ENCODE results near the gene TNK2.

TNK2 gene

GRCh38 chr3:195887670-195888069 lies 20.7 kb downstream of the TNK2 start:
- H4K20me1 ChIP-seq (ENCODE audit: insufficient read depth, low read length) = no peaks in the 10 kb centered on the region
- H3K36me3 ChIP-seq (ENCODE audit: insufficient read depth, low read length) = peaks cover 61% of the 10 kb centered on the region
- no peak overlapping the region for H2AFZ ChIP-seq (ENCODE audit: low read length)
- H3F3A ChIP-seq (ENCODE audit: insufficient read depth, low read length) = no peaks in the 10 kb centered on the region
- no peak overlapping the region for H3K27ac ChIP-seq (ENCODE audit: low read depth, low read length, poor library complexity, severe bottlenecking)
- H3K4me1 ChIP-seq (ENCODE audit: insufficient read depth, low read length, severe bottlenecking) = peaks cover 6% of the 10 kb centered on the region
- H3K9me3 ChIP-seq (ENCODE audit: low read length) = no peaks in the 10 kb centered on the region
- H3K4me2 ChIP-seq (ENCODE audit: low read length) = no peak overlapping the region
- TF ChIP-seq EZH2 (IDR thresholded peaks at IDR 0.05; ENCODE audit: borderline replicate concordance, low read length) (no peak), CTCF (IDR thresholded peaks at IDR 0.05; ENCODE audit: low read length) (no peak)
- no peaks in the 10 kb centered on the region for H3K27me3 ChIP-seq (ENCODE audit: insufficient read depth, low read length)
- H3K9me2 ChIP-seq (ENCODE audit: low read depth, low read length) = no peaks in the 10 kb centered on the region
- H3K4me3 ChIP-seq (ENCODE audit: low read depth, low read length, poor library complexity, severe bottlenecking) = no peak overlapping the region
- H3K9ac ChIP-seq (ENCODE audit: low read length) = no peak overlapping the region
- no peaks in the 10 kb centered on the region for H3K79me2 ChIP-seq (ENCODE audit: insufficient read depth, low read length)

GRCh38 chr3:195886181-195887141 lies 21.9 kb downstream of the TNK2 start:
- no peak for TF ChIP-seq CTCF (IDR thresholded peaks at IDR 0.05; ENCODE audit: low read length)
- no peak for TF ChIP-seq EZH2 (IDR thresholded peaks at IDR 0.05; ENCODE audit: borderline replicate concordance, low read length)
- Histone ChIP-seq H4K20me1 (ENCODE audit: insufficient read depth, low read length) (no peaks in the 10 kb centered on the region), H3K27me3 (ENCODE audit: insufficient read depth, low read length) (no peaks in the 10 kb centered on the region), H3K9me2 (ENCODE audit: low read depth, low read length) (no peaks in the 10 kb centered on the region), H3K27ac (ENCODE audit: low read depth, low read length, poor library complexity, severe bottlenecking) (no peak overlapping the region), H3K79me2 (ENCODE audit: insufficient read depth, low read length) (no peaks in the 10 kb centered on the region), H2AFZ (ENCODE audit: low read length) (no peak overlapping the region), H3K36me3 (ENCODE audit: insufficient read depth, low read length) (peaks cover 66% of the 10 kb centered on the region), H3K9ac (ENCODE audit: low read length) (no peak overlapping the region), H3K4me2 (ENCODE audit: low read length) (no peak overlapping the region), H3F3A (ENCODE audit: insufficient read depth, low read length) (no peaks in the 10 kb centered on the region), H3K9me3 (ENCODE audit: low read length) (no peaks in the 10 kb centered on the region), H3K4me3 (ENCODE audit: low read depth, low read length, poor library complexity, severe bottlenecking) (no peak overlapping the region), H3K4me1 (ENCODE audit: insufficient read depth, low read length, severe bottlenecking) (no peaks in the 10 kb centered on the region)

- Histone ChIP-seq H3K9me3 (ENCODE audit: low read length) (no peaks in the 10 kb centered on the region), H2AFZ (ENCODE audit: low read length) (no peak overlapping the region), H3K79me2 (ENCODE audit: insufficient read depth, low read length) (no peaks in the 10 kb centered on the region), H3K4me1 (ENCODE audit: insufficient read depth, low read length, severe bottlenecking) (no peaks in the 10 kb centered on the region), H4K20me1 (ENCODE audit: insufficient read depth, low read length) (no peaks in the 10 kb centered on the region), H3K9me2 (ENCODE audit: low read depth, low read length) (no peaks in the 10 kb centered on the region), H3K27me3 (ENCODE audit: insufficient read depth, low read length) (no peaks in the 10 kb centered on the region), H3K36me3 (ENCODE audit: insufficient read depth, low read length) (peaks cover 66% of the 10 kb centered on the region), H3K9ac (ENCODE audit: low read length) (no peak overlapping the region), H3K27ac (ENCODE audit: low read depth, low read length, poor library complexity, severe bottlenecking) (no peak overlapping the region), H3F3A (ENCODE audit: insufficient read depth, low read length) (no peaks in the 10 kb centered on the region), H3K4me3 (ENCODE audit: low read depth, low read length, poor library complexity, severe bottlenecking) (no peak overlapping the region), H3K4me2 (ENCODE audit: low read length) (no peak overlapping the region)
- TF ChIP-seq EZH2 (IDR thresholded peaks at IDR 0.05; ENCODE audit: borderline replicate concordance, low read length) = no peak
- no peak for TF ChIP-seq CTCF (IDR thresholded peaks at IDR 0.05; ENCODE audit: low read length)
Measured at GRCh38 chr3:195885036-195885891, 23.1 kb downstream of the TNK2 start.
